ENCODE measurements around the gene ISCA2. TPM values are rescaled to one million over a fixed set of nuclear protein-coding genes. Genes with fewer than 3 reads are reported as not detected.

The ISCA2 gene
- total RNA-seq, 2 donors from 2014 or later = 40.5 to 58.1 TPM

GRCh38 chr14:74505831-74506230, 12.3 kb downstream of the ISCA2 start:
- H3K9ac ChIP-seq (ENCODE audit: extremely low read depth, low read length, poor library complexity, severe bottlenecking) = no peak overlapping the region
- Mint-ChIP-seq H3K27ac (no peak overlapping the region), H3K9me3 (no peaks in the 10 kb centered on the region), H3K4me3 (no peak overlapping the region), H3K27me3 (ENCODE audit: insufficient read depth) (peaks cover 10% of the 10 kb centered on the region), H3K4me1 (peaks cover 24% of the 10 kb centered on the region), H3K36me3 (ENCODE audit: low read depth) (no peaks in the 10 kb centered on the region)
- 92 to 93% methylated on average over 6 to 17 of the region's 17 CpGs for WGBS, 2 experiments (ENCODE audit: insufficient coverage in 1 of 2, insufficient read length in 1 of 2)
- no peak for DNase-seq
- H3K4me1 ChIP-seq (ENCODE audit: control insufficient read depth, insufficient read depth, low read length) = peaks cover 4% of the 10 kb centered on the region
- no peaks in the 10 kb centered on the region for H3K27me3 ChIP-seq (ENCODE audit: control insufficient read depth, insufficient read depth, low read length, poor library complexity, severe bottlenecking)
- H3K9me3 ChIP-seq (ENCODE audit: control insufficient read depth, low read length) = no peaks in the 10 kb centered on the region
- H3K36me3 ChIP-seq (ENCODE audit: control insufficient read depth, insufficient read depth, low read length) = no peaks in the 10 kb centered on the region
- no peak overlapping the region for H3K4me3 ChIP-seq (ENCODE audit: low read length)
- TF ChIP-seq CTCF (conservative IDR thresholded peaks at IDR 0.05) = no peak
- H3K27ac ChIP-seq (ENCODE audit: low read depth, low read length) = no peak overlapping the region

- no peak overlapping the region for H3K4me3 ChIP-seq (ENCODE audit: low read length)
- H3K9ac ChIP-seq (ENCODE audit: extremely low read depth, low read length, poor library complexity, severe bottlenecking) = no peak overlapping the region
- DNase-seq = no peak
- H3K9me3 ChIP-seq (ENCODE audit: control insufficient read depth, low read length) = no peaks in the 10 kb centered on the region
- no peaks in the 10 kb centered on the region for H3K36me3 ChIP-seq (ENCODE audit: control insufficient read depth, insufficient read depth, low read length)
- no peaks in the 10 kb centered on the region for H3K27me3 ChIP-seq (ENCODE audit: control insufficient read depth, insufficient read depth, low read length, poor library complexity, severe bottlenecking)
- 90 to 100% methylated on average over 4 to 13 of the region's 13 CpGs for WGBS, 2 experiments (ENCODE audit: insufficient coverage in 1 of 2, insufficient read length in 1 of 2)
- H3K36me3 Mint-ChIP-seq (ENCODE audit: low read depth) = no peaks in the 10 kb centered on the region
- no peak overlapping the region for H3K27ac Mint-ChIP-seq
- no peak overlapping the region for H3K27ac ChIP-seq (ENCODE audit: low read depth, low read length)
- H3K9me3 Mint-ChIP-seq = no peaks in the 10 kb centered on the region
- H3K4me1 Mint-ChIP-seq = peaks cover 19% of the 10 kb centered on the region
- TF ChIP-seq CTCF (conservative IDR thresholded peaks at IDR 0.05) = no peak
- peaks cover 2% of the 10 kb centered on the region for H3K4me1 ChIP-seq (ENCODE audit: control insufficient read depth, insufficient read depth, low read length)
- H3K4me3 Mint-ChIP-seq = no peak overlapping the region
- H3K27me3 Mint-ChIP-seq (ENCODE audit: insufficient read depth) = peaks cover 10% of the 10 kb centered on the region
Observed at GRCh38 chr14:74506411-74506851, 12.9 kb downstream of the ISCA2 start.

GRCh38 chr14:74507085-74507484, 13.5 kb downstream of the ISCA2 start:
- no peak overlapping the region for H3K4me3 ChIP-seq (ENCODE audit: low read length)
- no peak overlapping the region for H3K9ac ChIP-seq (ENCODE audit: extremely low read depth, low read length, poor library complexity, severe bottlenecking)
- H3K36me3 Mint-ChIP-seq (ENCODE audit: low read depth) = no peaks in the 10 kb centered on the region
- peaks cover 12% of the 10 kb centered on the region for H3K4me1 Mint-ChIP-seq
- no peak overlapping the region for H3K4me3 Mint-ChIP-seq
- H3K9me3 Mint-ChIP-seq = no peaks in the 10 kb centered on the region
- WGBS, 2 experiments (ENCODE audit: insufficient coverage in 1 of 2, insufficient read length in 1 of 2) = 78 to 86% methylated on average over 5 to 8 of the region's 8 CpGs
- no peak overlapping the region for H3K27ac ChIP-seq (ENCODE audit: low read depth, low read length)
- peaks cover 10% of the 10 kb centered on the region for H3K27me3 Mint-ChIP-seq (ENCODE audit: insufficient read depth)
- H3K9me3 ChIP-seq (ENCODE audit: control insufficient read depth, low read length) = no peaks in the 10 kb centered on the region
- no peaks in the 10 kb centered on the region for H3K27me3 ChIP-seq (ENCODE audit: control insufficient read depth, insufficient read depth, low read length, poor library complexity, severe bottlenecking)
- no peaks in the 10 kb centered on the region for H3K4me1 ChIP-seq (ENCODE audit: control insufficient read depth, insufficient read depth, low read length)
- H3K36me3 ChIP-seq (ENCODE audit: control insufficient read depth, insufficient read depth, low read length) = no peaks in the 10 kb centered on the region
- DNase-seq = peak; percentile 40
- H3K27ac Mint-ChIP-seq = no peak overlapping the region
- no peak for TF ChIP-seq CTCF (conservative IDR thresholded peaks at IDR 0.05)

Measured in endodermal cell (in vitro differentiated cells).